Gastroesophageal sphincter (tissue), 3 donors: ENCODE results near the gene IQSEC3.

Experiments
- CTCF ChIP-seq, 4 experiments: fragments of 200-600 bp in 2 of 4; fragments of 450-650 bp in 2 of 4; sonication (generic) in 1 of 4; IDR thresholded peaks; one replicate each; pipeline ENCODE4 v1.5.1; 2017 to 2019; ENCODE audit warnings: antibody characterized with exemption in 4 of 4, mild to moderate bottlenecking in 2 of 4, moderate library complexity in 2 of 4
- POLR2A ChIP-seq, 2 donors: fragments of 450-650 bp; IDR thresholded peaks; one replicate each; pipeline ENCODE4 v1.6.1; 2017; ENCODE audit warnings: antibody characterized with exemption in 2 of 2, mild to moderate bottlenecking in 2 of 2, moderate library complexity in 1 of 2
- POLR2AphosphoS5 ChIP-seq: sonication (generic); formaldehyde crosslinking; IDR thresholded peaks from one replicate; pipeline ENCODE4 v1.6.1; 2017; ENCODE audit warnings: antibody characterized with exemption

GRCh38 chr12:201361-201760 lies 134.8 kb downstream of the IQSEC3 start:
- TF ChIP-seq CTCF (IDR thresholded peaks at IDR 0.05) (no peak), POLR2A (IDR thresholded peaks at IDR 0.05) (no peak), POLR2AphosphoS5 (no peak)
